Astrocyte of the cerebellum (primary cell): Measurements from ENCODE around the gene PAEP.

ENCODE experiments used
- DNase-seq: peaks from one replicate; pipeline ENCODE4 v3.0.0-alpha.2; 2011; ENCODE audit warnings: low read depth
- H3K4me3 ChIP-seq: 2 replicates; pipeline ENCODE4 v1.5.1; 2011; ENCODE audit warnings: mild to moderate bottlenecking, low read depth, low read length, moderate library complexity
- CTCF ChIP-seq: IDR thresholded peaks from 2 replicates; pipeline ENCODE4 v1.5.1; 2012; ENCODE audit warnings: low read length, low read depth, moderate library complexity, mild to moderate bottlenecking; ENCODE audit errors: missing control alignments
- in situ Hi-C: cut with HindIII; loops from 2 replicates; pipeline ENCODE4 v1.10.0; 2017; ENCODE audit warnings: low sequenced_read_pairs

The PAEP gene

GRCh38 chr9:135573124-135573523 lies 11.6 kb downstream of the PAEP start:
- in situ Hi-C loops = no loop called here
- no peak for DNase-seq
- TF ChIP-seq CTCF = no peak
- no peak overlapping the region for H3K4me3 ChIP-seq

- DNase-seq = no peak
- TF ChIP-seq CTCF = no peak
- in situ Hi-C loops = no loop called here
- H3K4me3 ChIP-seq = no peak overlapping the region
Measured at GRCh38 chr9:135574331-135574730, 12.8 kb downstream of the PAEP start.

GRCh38 chr9:135574943-135575342 lies 13.4 kb downstream of the PAEP start:
- DNase-seq = no peak
- in situ Hi-C loops = no loop called here
- TF ChIP-seq CTCF = no peak
- no peak overlapping the region for H3K4me3 ChIP-seq

- DNase-seq = no peak
- no peak for TF ChIP-seq CTCF
- no peak overlapping the region for H3K4me3 ChIP-seq
- in situ Hi-C loops = no loop called here
Measured at GRCh38 chr9:135575995-135576631, 14.6 kb downstream of the PAEP start.

GRCh38 chr9:135577256-135577655 lies 15.7 kb downstream of the PAEP start:
- DNase-seq = no peak
- H3K4me3 ChIP-seq = no peak overlapping the region
- TF ChIP-seq CTCF = no peak
- in situ Hi-C loops = no loop called here

- H3K4me3 ChIP-seq = no peak overlapping the region
- no peak for DNase-seq
- in situ Hi-C loops = no loop called here
- no peak for TF ChIP-seq CTCF
Measured at GRCh38 chr9:135579356-135579755, 17.8 kb downstream of the PAEP start.
